Brain microvascular endothelial cell (primary cell): Measurements from ENCODE around the gene NPB.

Experiments used
- DNase-seq: peaks from one replicate; pipeline ENCODE4 v3.0.0-alpha.2; 2020
- H3K27ac ChIP-seq: fragments of 250-450 bp; sonication (Bioruptor Pico); 2 replicates; pipeline ENCODE4 v1.5.1; 2020; ENCODE audit warnings: mild to moderate bottlenecking, moderate library complexity
- H3K27me3 ChIP-seq: fragments of 250-450 bp; sonication (Bioruptor Pico); replicated peaks from 2 replicates; pipeline ENCODE4 v1.5.1; 2020; ENCODE audit warnings: mild to moderate bottlenecking
- H3K36me3 ChIP-seq: fragments of 250-450 bp; sonication (Bioruptor Pico); replicated peaks from 2 replicates; pipeline ENCODE4 v1.5.1; 2020; ENCODE audit warnings: mild to moderate bottlenecking
- H3K4me3 ChIP-seq: 2 replicates; pipeline ENCODE4 v1.5.1; 2011; ENCODE audit warnings: low read depth, mild to moderate bottlenecking, control low read depth, low read length, moderate library complexity
- CTCF ChIP-seq: IDR thresholded peaks from 2 replicates; pipeline ENCODE4 v1.5.1; 2011; ENCODE audit warnings: low read depth, mild to moderate bottlenecking, moderate library complexity, low read length, control low read depth, inconsistent platforms; ENCODE audit errors: missing control alignments
- in situ Hi-C: cut with HindIII; loops from 2 replicates; pipeline ENCODE4 v1.10.0; 2017; ENCODE audit warnings: low sequenced_read_pairs, low pct_ligation_motif_present

The NPB gene

GRCh38 chr17:81940538-81941483 lies 38.8 kb downstream of the NPB start:
- H3K27ac ChIP-seq, result no peak overlapping the region
- peaks cover 6% of the 10 kb centered on the region for H3K27me3 ChIP-seq
- in situ Hi-C loops, result no loop called here
- H3K4me3 ChIP-seq, result no peak overlapping the region
- H3K36me3 ChIP-seq, result no peaks in the 10 kb centered on the region
- no peak for DNase-seq
- TF ChIP-seq CTCF, result no peak

- Histone ChIP-seq H3K27me3 (peaks cover 6% of the 10 kb centered on the region), H3K4me3 (no peak overlapping the region), H3K27ac (no peak overlapping the region), H3K36me3 (no peaks in the 10 kb centered on the region)
- DNase-seq, result no peak
- no peak for TF ChIP-seq CTCF
- in situ Hi-C loops, result no loop called here
Observed at GRCh38 chr17:81941484-81942166, 39.6 kb downstream of the NPB start.

- peaks cover 6% of the 10 kb centered on the region for H3K27me3 ChIP-seq
- no peak overlapping the region for H3K27ac ChIP-seq
- in situ Hi-C loops, result no loop called here
- no peak for TF ChIP-seq CTCF
- H3K36me3 ChIP-seq, result no peaks in the 10 kb centered on the region
- DNase-seq, result no peak
- no peak overlapping the region for H3K4me3 ChIP-seq
Observed at GRCh38 chr17:81942167-81942553, 40.1 kb downstream of the NPB start.

GRCh38 chr17:81944858-81945257 lies 42.8 kb downstream of the NPB start:
- Histone ChIP-seq H3K4me3 (no peak overlapping the region), H3K27me3 (peaks cover 6% of the 10 kb centered on the region), H3K27ac (no peak overlapping the region), H3K36me3 (no peaks in the 10 kb centered on the region)
- no peak for DNase-seq
- no peak for TF ChIP-seq CTCF
- in situ Hi-C loops, result no loop called here

GRCh38 chr17:81947189-81947588 lies 45.2 kb downstream of the NPB start, which contains the start of gene MYADML2:
Gene MYADML2, minus strand, starts transcription at chr17:81947233. Its CDS starts 5,492 bp downstream, at chr17:81941741.
- H3K4me3 ChIP-seq, result no peak within 1 kb of the TSS
- no peaks in the 10 kb centered on the region for H3K36me3 ChIP-seq
- no peaks in the 10 kb centered on the region for H3K27me3 ChIP-seq
- in situ Hi-C loops, result no loop called here
- no peak within 1 kb of the TSS for H3K27ac ChIP-seq
- DNase-seq, result no peak
- TF ChIP-seq CTCF, result no peak
